ENCODE results near the gene ST8SIA5.

DNA sequence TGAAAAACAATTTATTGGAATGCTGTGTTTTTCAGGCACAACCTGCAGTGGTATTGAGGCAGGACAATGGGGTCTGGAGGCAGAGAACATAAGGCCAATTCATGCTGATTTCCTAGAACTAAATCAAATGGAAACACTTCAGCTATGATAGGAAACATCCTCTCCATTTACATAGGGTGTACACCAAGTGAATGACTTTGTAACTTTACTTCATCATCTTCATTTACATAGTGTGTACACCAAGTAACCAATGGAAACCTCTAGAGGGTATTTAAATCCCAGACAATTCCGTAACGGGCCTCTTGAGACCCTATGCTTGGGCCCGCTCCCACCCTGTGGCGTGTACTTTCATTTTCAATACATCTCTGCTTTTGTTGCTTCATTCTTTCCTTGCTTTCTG, 32.2 kb upstream of the ST8SIA5 start:
- TF ChIP-seq, protein P1, sequence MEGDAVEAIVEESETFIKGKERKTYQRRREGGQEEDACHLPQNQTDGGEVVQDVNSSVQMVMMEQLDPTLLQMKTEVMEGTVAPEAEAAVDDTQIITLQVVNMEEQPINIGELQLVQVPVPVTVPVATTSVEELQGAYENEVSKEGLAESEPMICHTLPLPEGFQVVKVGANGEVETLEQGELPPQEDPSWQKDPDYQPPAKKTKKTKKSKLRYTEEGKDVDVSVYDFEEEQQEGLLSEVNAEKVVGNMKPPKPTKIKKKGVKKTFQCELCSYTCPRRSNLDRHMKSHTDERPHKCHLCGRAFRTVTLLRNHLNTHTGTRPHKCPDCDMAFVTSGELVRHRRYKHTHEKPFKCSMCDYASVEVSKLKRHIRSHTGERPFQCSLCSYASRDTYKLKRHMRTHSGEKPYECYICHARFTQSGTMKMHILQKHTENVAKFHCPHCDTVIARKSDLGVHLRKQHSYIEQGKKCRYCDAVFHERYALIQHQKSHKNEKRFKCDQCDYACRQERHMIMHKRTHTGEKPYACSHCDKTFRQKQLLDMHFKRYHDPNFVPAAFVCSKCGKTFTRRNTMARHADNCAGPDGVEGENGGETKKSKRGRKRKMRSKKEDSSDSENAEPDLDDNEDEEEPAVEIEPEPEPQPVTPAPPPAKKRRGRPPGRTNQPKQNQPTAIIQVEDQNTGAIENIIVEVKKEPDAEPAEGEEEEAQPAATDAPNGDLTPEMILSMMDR (IDR thresholded peaks at IDR 0.05) = no peak
- no peak for TF ChIP-seq POLR2A (IDR thresholded peaks at IDR 0.05)
